NCI-H187 treated with DMSO at 0.1 percent for 48 hours (cell line): ENCODE measurements around the gene HLA-DMB.

Experiments used
- DNase-seq: peaks from one replicate; lab custom pipeline; 2025; lab: John Stamatoyannopoulos, UW

Gene HLA-DMB

DNA sequence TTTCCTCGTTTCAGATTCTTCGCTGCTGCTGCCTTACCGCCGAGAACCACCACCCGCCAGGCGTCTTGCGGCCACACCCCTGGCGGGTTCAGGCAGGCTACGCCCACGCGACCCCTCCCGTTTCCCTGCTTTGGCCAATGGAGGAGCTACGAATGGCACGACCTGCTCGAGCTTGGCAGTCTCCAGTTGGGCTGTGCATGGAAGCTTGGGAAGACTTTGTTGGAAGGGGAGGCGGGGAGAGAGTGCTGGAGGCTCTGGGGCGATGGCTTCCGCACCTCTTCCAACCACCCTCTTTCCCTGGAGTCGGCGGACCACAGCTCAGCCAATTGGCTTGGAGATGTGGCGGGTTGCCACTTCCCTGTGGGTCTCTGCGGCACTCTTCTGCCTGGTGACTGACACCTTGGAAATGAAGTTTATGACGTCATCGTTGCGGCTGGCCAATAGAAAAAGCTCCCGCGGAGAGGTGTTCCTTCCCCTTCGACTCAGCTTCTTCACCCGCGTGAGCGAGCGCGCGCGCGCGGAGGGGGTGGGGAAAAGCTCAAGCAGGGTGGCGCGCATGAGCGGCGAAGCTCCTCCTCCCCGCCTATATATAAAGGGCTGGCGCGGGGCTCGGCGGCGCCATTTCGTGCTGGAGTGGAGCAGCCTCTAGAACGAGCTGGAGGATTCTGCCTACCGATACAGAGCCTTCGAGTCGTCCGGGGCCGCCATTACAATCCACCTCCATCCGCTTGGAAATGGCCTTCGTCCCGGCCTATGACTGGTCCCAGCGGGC, 30.9 kb upstream of the HLA-DMB start:
- DNase-seq: peak; percentile 98

DNA sequence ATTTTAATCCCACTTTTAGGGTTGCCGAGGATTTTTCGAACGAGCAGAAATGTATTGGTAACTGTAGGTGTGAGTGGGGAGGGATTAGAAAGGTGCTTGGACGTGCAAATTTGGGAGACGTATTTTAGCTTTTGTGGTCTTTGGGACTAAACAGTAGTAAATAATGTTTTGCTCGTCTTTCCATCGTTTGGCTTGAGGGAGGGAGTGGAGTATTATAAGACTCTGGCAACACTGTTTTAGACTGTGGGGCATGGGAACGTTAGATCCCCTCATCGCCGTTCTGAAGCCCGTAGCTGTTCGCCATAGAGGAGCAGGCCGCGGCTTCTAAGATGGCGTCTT, 30.4 kb upstream of the HLA-DMB start:
- DNase-seq: no peak

DNA sequence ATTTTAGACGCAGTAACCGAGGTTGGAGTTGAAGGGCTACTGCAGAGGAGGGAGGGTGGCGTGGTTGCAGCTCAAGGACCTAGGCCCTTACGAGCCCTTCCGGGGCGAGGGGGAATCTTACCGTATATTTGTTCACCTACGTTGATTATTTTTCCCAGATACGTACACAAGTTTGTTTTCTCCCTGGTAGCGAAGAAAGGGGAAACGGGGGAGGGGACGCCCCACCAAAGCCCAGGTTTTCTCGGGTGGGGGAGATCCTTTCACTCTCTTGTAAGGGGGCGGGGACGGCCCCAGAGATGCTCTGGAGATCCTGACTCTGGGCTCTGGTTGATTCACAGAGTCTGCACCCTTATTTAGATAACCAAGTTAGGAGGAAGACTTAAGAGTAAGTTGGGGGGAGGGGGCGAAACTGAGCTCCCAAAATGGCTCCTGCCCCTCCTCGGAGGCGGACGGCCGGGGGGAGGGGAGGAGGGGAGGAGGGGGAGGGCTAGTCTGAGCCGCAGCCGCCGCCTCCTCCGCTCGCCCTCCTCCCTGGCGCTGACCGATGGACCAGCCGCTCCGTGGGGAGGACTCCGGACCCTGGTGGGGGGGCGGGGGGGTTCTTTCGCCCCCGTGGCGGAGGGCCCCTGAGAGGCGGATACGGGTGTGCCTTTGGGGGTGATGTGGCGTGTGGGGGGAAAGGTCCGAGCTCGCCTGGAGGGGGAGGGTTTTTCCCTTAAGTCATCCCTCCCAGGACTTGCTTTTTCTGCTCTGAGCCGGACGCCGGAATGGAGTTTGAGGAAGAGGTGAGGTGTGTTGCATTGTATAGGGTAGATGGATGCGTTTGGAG, 29.8 kb upstream of the HLA-DMB start:
- no peak for DNase-seq

DNA sequence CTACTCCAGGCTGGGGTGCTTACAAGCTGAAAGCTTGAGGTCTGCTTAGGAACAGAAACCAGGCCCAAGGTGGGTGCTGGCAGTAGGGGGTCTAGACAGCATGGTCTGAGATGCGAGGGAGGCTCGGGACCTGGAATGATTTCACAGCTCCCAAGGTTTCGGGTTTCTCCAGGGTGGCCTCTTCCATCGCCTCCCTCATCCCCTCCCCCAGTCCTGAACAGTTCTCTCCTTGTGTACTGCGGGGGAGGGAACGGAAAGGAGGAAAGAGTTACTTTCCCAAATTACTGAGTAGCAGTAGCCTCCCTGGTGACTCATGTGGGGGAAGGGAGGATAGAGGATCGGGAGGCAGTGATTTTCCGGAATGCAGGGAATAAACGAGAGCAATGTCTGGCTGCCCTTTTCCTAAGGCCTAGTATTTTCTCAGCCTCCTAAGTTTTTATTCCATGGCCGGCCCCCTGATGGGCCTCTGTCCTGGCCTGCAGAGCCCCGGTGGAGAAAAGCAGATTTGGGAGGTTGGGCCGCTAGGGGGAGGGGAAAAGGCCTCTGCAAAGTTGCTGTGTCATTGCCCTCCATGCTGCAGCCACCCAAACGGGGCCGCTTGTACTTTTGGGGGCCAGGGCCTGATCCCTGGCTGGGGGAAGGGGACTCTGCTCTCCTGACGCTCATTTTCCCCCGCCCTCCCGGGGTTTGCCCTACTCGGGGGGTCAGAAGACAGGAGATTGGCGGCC, 29.0 kb upstream of the HLA-DMB start:
- DNase-seq: no peak

DNA sequence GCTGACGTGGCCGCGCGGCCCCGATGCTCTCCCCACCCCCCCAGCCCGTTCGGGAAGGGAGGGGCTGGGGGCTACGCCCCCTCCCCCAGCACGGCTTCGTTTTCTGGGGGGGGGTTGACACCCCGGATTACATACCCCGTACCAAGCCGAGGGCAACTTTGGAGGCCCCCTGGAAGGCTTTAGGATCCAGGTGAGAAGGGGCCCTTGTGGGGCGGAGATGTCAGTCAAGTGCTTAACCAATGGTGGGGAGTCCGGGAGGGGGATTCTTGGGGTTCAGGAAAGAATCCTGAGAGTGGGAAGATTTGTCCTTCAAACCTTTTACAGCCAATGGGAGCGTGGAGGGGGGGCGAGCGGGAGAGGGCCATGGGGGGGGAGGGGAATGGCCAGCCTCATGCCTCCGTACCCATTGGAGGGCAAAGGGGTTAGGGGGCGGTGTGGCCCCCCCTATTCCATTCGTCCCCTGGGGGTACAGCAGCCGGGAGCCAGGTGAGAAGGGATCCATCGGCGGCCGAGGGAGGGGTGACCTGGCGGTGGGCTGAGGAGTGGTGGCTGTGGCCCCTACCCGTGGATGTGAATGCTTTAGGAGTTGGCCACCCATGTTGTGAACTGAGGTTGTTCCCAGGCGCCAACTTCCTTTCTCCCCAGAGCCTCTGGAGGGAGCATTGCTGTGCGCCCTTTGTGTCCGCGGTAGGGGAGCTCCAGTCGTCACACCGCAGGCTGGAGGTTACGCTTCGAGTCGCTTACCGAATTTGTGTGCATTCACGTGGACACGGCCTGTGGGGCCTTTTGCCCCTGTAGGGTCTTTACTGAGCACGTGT, 28.2 kb upstream of the HLA-DMB start:
- DNase-seq: no peak

DNA sequence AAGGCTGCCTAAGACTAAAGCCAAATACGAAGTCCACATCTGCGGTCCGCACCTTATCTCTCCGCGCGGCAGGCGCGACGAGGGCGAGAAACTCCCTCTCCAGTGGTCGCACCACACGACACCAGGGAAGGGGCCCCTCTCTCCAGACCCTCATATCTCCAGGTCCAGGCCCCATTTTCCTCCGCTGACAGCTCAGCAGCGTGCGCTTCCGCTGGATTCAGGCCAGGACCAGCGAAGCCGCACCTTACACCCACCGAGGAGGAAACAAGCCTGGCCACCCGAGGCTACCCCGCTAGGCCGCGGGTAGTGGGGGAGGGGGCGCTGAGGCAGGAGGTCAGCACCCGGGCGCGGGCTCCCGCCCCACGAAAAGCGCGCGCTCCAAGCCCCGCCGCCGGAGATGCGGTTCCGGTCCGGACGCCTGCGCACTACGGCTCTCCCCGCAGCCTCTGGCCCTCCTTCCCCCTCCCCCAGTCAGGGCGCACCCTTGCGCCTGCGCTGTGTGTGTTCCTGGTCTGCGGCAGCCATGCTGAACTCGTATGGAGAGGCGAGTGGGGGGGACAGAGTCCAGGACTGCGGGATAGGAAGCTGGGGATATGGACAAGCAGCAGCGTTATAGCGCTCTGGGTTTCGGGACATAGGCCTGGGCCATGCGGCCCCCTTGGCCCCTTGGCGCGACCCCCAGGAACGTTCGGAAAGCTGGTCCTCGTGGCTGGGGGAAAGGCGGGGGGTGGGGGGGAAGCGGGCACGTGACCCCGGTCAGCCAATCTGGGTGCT, 27.5 kb upstream of the HLA-DMB start, which contains the start of gene BRD2:
BRD2 (plus strand) TSS at position 502 of the 774 bp plus-strand sequence. CDS start 4,305 bp downstream, outside the sequence.
- peak; percentile 62 for DNase-seq

DNA sequence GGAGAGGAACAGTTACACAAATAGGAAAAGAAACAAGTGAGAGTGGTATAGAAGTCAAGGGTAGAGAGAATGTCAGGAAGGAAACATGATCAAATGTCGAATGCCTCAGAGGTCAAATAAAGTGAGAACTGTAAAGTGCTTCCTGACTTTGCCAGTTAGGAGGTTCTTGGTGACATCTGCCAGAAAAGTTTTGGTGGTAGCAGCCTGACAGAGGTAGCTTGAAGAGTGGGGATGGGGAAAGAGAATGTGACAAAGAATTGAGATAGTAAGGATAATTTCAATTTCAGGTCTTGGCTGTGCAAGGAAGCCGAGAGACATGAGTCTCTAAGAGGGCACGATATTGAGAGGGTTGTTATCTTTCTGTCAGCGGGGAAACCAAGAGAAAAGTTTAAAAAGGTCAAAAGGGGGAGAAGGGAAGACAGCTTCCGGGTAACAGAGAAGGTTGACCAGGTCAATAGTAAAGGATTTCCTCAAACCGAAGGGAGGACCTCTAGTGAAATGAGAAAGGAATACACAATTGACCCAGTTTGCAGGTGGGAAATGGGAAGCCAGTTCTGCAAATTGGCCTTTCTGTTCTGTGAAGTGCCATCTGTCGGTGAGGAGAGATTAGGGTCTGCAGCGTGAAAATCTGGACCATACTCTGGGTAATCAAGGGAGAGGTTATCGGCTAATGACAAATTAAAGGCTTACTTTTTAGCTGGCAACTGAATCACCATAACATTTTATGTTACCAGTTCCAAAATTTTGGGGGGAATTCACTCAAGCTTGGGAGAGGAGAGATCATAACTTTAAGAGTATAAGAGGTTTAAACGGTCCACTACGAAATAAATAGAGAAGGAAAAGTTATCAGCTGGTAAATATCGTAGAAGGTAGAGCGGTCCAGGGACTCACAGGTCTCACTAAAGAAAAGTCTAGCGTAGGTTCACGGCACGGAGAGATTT, 26.6 kb upstream of the HLA-DMB start:
- no peak for DNase-seq

DNA sequence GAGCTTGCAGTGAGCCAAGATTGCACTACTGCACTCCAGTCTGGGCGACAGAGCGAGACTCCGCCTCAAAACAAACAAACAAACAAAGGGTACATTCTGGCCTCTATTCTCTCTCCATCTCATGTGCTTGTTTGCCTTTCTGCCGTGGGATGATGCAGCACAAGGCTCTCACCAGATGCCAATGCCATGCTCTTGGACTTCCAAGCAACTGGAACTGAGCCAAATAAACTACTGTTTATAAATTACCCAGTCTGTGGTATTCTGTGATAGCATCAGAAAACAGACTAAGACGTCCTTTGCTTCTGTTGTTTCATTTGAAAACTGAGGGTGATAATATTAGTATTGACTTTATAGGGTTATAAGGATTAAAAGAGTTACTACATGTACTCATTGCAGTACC, 23.9 kb upstream of the HLA-DMB start:
- DNase-seq: no peak

DNA sequence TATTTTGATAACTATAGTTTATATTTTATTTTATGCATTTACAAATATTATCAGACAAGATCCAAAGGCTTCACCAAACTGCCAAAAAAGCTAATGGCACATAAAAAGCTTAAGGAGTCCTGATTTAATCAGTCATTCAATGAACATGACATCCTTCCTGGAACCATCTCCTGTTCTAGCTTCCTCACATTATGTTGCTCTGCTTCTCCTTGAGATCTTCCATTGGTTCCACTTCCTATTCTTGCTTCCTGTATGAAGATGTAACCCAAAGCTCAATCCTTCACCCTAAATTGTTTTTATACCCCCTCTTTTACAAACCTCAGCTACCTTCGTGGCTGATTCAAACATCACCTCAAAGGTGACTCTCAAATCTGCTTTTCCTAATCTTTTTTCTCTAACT, 23.0 kb upstream of the HLA-DMB start:
- DNase-seq: no peak

DNA sequence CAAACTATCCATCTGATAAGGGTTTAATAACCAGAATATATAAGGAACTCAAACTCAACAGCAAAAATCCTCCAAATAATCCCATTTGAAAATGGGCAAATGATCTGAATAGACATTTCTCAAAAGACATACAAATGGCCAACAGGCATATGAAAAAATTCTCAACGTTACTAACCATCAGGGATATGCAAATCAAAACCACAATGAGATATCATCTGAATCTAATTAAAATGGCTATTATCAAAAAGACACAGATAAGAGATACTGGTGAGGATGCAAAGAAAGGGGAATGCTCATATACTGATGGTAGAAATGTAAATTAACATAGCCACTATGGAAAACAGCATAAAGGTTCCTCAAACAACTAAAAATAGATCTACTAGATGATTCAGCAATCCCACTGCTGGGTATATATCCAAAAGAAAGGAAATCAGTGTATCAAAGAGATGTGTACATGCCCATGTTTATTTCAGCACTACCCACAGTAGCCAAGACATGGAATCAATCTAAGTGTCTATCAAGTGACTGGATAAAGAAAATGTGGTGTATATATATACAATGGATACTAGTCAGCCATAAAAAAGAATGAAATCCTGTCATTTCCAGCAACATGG, 21.5 kb upstream of the HLA-DMB start:
- DNase-seq: no peak

DNA sequence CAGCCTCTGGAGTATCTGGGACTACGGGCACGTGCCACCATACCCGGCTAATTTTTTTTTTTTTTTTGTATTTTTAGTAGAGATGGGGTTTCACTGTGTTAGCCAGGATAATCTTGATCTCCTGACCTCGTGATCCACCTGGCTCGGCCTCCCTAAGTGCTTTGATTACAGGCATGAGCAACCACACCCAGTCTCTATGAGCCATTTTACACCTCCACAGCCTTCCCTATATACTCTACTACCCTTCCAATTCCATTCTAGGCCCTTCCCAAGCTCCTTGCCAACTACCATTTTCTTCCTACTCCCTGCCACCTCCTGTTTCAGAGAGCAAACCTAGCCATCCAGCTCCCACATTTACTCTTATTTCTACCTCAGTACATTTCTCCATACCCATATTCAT, 19.7 kb upstream of the HLA-DMB start:
- DNase-seq: no peak

DNA sequence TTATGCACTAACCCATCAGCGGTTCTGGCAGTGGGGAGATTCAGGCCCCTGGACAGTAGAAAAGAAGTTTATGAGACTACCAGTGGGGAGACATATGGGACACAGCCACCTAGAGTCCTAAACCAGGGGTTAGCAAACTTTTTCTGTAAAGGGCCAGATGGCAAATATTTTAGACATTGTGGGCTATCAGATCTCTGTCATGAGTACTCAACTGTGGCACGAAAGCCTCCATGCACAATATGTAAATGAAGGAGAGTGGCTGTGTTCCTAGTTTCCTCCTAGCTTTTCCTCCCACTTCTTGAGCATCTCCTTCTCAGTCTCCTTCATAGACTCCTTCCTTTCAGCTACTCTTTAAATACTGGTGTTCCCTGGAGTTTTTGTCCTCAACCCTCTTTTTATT, 15.3 kb upstream of the HLA-DMB start:
- no peak for DNase-seq

DNA sequence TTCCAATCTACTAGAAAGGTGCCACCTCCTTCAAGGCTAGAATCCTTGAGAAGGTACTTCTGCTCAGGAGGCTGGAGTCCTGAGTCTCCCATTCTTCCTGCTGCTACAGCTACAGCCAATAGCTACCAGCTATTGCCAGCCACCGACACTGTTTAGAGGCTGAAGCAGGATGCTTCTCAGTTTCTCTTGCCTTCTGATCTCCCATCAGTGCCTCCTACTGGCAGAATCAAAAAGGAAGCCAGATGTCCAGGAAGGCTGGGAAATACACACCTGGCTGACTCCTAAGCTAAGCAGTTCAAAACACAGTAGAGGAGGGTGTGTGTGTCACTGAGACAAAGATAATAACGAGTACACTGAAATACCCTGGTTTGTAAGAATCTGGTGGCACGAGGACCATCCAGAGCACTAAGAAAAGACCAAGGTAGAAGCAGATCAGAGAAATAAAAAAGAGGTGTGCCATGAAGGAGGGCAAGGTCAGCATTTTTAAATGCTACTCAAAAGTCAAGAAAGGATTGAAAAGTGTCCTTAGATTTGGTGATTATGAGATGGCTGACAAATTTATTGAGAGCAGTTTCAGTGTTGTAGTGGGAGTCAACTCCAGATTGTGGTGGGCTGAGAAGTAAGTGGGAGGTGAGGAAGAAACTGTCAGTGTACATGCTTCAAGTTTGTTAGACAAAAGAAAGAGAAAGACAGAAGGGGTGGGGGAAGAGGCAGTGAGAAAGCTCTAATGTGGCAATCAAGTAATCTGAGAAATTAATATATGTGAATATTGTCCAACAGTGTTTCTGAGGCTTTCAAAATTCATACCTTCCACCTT, 14.4 kb upstream of the HLA-DMB start:
- no peak for DNase-seq

DNA sequence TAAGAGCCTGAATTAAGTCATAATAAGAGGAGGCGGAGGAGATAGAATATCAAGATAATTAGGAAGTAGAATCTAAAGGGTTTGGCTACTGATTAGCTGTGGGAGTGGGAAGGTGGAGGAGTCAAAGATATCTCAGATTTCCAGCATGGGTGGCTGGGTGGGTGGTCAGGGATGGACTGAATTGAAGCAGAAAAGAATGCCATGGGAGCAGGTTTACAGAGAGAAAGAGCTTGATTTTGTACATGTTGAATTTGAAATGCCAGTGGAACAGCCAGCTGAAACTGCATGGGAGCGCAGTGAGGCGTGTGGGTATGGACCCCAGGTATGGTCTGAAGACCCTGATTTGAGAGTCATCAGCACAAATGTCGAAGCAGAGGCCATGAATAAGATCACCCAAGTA, 13.4 kb upstream of the HLA-DMB start:
- DNase-seq: no peak

DNA sequence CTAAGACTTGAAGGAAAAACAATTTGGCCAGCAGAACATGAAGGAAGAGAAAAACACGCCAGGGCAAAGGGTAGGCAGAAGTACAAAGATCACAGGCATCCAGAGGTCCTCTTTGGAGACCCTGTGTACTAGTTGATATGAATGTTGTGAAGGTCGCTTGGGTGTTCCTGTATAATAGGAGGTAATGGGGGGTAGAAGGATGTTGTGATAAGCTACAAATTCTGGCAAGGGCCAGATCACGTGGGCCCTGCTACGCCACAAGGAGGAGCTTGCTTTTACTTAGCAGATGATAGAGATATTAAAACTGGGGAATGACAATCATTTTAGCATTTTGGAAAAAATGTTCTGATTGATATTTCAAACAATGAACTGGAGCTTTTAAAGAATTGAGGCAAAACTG, 12.9 kb upstream of the HLA-DMB start:
- DNase-seq: no peak

DNA sequence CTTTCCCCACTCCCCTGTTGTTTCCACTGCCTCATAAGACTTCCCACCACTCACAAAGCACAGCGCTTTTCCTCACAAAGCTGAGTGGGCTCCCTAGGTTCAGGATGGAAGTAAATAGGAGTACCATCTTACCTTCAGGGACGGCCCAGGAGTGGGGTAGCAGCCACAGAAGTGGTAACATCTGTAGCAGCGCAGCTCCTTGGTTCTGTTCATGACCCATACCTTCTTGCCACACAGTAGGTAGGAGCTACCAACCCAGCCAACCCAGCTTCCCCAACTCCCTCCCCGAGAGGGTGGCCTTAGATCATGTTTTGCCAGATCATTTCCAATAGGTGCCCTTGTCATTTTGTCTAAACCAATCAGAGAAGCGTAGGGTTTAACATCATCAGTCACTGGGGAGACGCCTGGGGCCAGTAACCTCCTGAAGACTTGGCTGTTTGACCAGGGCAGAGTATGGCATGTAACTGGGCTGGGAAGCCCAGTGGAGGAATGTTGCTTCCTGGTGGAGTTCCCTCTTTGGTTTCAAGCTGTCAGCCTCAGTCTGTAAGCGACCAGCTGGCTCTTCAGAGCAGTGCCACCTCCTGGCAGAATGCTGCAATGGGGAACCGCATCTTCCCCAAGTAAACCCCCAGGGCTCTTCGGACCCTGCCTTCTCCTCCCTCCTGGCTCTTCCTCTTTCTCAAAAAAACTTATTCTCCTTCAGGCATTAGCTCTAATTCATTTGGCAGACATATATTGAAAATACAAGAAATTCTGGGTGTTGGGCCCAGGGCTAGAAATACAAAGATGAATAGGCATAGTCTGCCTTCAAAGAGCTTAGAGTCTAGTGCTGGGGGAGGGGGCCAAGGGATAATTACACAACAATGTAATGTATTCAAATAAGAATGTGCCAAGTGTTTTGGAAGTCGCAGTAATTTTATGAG, 12.2 kb upstream of the HLA-DMB start, which contains the start of gene HLA-DMA:
HLA-DMA (minus strand) TSS at position 281 of the 923 bp plus-strand sequence; CDS start at position 220, 61 bp downstream.
- no peak for DNase-seq

DNA sequence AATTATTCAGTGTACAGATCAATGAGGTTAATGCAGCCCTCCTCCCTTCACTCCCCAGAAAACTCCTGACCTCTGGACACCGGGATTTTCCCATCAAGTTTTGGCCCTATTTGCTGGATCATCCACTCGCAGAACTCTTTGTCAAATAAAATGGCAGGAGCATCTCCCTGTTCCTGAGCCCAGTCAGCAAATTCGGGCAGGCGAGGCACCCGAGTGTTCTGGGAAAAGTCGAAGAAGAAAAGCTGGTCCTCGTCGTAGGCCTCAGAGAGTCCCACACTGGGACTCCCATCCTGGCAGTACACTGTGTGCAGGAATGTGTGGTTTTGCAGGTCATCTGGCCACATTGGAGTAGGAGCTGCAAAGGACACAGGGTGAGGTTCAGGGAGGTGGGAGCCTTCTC, 9.6 kb upstream of the HLA-DMB start:
- no peak for DNase-seq
